SH-SY5Y (cell line): ENCODE measurements around the gene TMBIM4.

Source experiments
- GATA2 ChIP-seq: IDR thresholded peaks from 2 replicates; pipeline ENCODE4 v1.6.1; 2011; ENCODE audit warnings: mild to moderate bottlenecking, low read depth, low read length
- GATA3 ChIP-seq: IDR thresholded peaks from 2 replicates; pipeline ENCODE4 v1.6.1; 2011; ENCODE audit warnings: low read depth, mild to moderate bottlenecking, low read length, moderate library complexity

The TMBIM4 gene

DNA sequence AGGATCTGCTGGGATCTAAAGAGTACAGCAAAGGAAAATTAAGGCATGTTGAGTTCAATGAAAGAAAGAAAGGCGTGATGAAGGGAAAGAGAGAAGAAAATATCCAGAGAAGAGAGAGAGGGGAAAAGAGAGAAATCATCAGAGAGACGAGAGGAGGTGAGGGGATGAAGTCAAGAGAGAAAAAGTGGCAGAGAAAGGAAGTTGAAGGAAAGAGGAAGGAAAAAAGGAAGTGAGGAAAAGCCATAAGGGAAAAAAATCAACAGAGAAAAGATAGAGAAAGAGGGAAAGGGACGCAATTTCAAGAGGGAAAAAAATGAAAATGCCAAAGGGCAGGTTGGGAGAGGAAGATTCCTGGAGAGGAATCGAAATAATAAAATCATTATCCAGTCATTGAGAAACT, 79.6 kb downstream of the TMBIM4 start:
- TF ChIP-seq GATA3: no peak
- TF ChIP-seq GATA2: no peak

GRCh38 chr12:66087365-66087943, 82.3 kb downstream of the TMBIM4 start:
- TF ChIP-seq GATA2: no peak
- no peak for TF ChIP-seq GATA3

DNA sequence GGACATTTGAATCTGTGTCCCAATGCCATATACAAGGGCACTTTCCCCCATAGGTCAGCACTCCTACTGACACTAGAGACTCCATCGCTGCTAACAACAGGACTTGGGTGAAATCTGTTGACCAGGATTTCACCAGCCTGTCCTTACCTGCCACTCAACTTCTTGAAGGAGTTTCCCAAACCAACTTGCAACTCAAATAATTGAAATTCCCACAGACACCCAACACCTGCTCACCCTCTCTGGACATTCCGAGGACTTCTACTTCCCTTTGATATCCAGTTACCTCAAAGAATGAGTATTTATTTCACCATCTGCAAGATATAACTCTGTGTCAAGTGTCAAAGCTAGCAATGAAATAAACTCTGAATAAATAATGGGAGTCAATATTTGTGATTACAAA, 83.8 kb downstream of the TMBIM4 start:
- TF ChIP-seq GATA2: no peak
- no peak for TF ChIP-seq GATA3
